Colonic mucosa (tissue), 4 donors: ENCODE measurements around the gene SPATA16. TPM values are rescaled to one million over a fixed set of nuclear protein-coding genes. Genes with fewer than 3 reads are reported as not detected.

ENCODE experiments used
- DNase-seq: peaks from one replicate; pipeline ENCODE4 v3.0.0-alpha.2; 2020
- H3K27ac ChIP-seq: fragments of 200-600 bp; one replicate; pipeline ENCODE4 v1.8.0; 2021
- H3K27me3 ChIP-seq: fragments of 200-600 bp; one replicate; pipeline ENCODE4 v1.8.0; 2021
- H3K36me3 ChIP-seq: fragments of 200-600 bp; one replicate; pipeline ENCODE4 v1.8.0; 2021
- H3K4me1 ChIP-seq: fragments of 200-600 bp; one replicate; pipeline ENCODE4 v1.8.0; 2021; ENCODE audit warnings: mild to moderate bottlenecking
- H3K4me3 ChIP-seq: fragments of 200-600 bp; one replicate; pipeline ENCODE4 v1.8.0; 2021
- H3K9ac ChIP-seq, 2 donors: one replicate each; pipeline ENCODE4 v1.7.0; 2013; ENCODE audit warnings: control low read depth in 2 of 2, low read depth in 2 of 2, low read length in 2 of 2
- H3K9me3 ChIP-seq: fragments of 200-600 bp; one replicate; pipeline ENCODE4 v1.8.0; 2021
- intact Hi-C: fragments of 100-400 bp; cut with DNase I; formaldehyde crosslinking; loops from one replicate; pipeline ENCODE4 v1.14.1; 2022
- total RNA-seq, 2 donors: library from RNA; stranded (reverse); fragmentation: NEBNext Ultra II Directional in 1 of 2; extraction: Animal tissue kit (Norgen Biotek cat#: 25700) in 1 of 2; gene quantifications; one replicate each; pipeline ENCODE4 v1.2.1, GENCODE V29; 2021
- TF ChIP-seq, protein P1 (sequence below): fragments of 200-600 bp; IDR thresholded peaks from one replicate; pipeline ENCODE4 v1.8.0; 2022; ENCODE audit warnings: antibody characterized with exemption, mild to moderate bottlenecking
- donor health status: healthy.
- donor health status: DM: no; HTN: no; CAD: no.
- donor health status: DM: no; HTN: no; CAD: no.

SPATA16 gene
- total RNA-seq, 2 donors from 2014 or later, result not detected

DNA sequence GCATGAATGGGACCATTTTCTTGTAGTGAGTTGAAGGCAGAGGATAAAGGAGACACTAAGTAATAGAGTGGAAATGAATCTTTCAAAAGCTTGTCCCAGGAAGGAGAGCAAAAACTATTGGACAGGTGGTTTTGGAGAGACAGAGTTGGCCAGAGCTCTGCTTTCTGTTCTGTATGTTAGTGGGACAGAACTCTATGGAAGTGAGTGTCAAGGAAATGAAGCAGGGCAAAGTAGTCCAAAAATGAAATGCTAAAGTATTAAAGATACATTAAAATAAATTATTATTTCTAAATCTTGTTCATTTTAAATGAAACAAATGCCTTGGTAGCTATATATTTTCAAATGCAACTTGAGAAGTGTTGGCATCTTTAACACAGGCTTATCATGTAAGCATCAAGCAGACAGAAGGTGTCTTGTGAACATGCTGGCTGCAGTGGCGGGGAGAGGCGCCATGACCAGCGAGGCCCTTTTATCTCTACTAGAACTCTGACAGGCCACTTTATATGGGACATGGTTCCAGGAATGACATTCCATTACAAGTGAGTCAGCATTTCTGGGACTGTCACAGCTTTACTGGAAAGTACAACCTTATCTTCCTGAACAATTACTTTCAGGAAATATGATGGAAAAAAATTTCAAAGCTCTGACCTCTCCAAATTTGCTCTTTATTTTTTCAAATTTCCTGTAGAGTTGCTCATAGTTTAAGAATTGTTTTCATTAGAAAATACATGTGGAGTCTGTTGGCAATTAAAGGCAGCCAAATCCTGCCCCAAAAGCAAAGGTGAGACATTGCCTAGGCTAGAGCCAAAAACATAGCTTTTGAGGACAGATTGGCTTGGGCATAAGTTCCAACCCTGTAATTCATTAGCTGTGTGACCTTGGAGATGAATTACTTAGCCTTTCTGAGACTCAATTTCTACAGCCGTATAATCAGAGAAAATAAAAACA lies 284.0 kb downstream of the SPATA16 start:
- H3K27ac ChIP-seq, result no peak overlapping the region
- DNase-seq, result no peak
- H3K9me3 ChIP-seq, result no peaks in the 10 kb centered on the region
- intact Hi-C loops, result no loop called here
- no peak overlapping the region for H3K4me3 ChIP-seq
- TF ChIP-seq, protein P1, sequence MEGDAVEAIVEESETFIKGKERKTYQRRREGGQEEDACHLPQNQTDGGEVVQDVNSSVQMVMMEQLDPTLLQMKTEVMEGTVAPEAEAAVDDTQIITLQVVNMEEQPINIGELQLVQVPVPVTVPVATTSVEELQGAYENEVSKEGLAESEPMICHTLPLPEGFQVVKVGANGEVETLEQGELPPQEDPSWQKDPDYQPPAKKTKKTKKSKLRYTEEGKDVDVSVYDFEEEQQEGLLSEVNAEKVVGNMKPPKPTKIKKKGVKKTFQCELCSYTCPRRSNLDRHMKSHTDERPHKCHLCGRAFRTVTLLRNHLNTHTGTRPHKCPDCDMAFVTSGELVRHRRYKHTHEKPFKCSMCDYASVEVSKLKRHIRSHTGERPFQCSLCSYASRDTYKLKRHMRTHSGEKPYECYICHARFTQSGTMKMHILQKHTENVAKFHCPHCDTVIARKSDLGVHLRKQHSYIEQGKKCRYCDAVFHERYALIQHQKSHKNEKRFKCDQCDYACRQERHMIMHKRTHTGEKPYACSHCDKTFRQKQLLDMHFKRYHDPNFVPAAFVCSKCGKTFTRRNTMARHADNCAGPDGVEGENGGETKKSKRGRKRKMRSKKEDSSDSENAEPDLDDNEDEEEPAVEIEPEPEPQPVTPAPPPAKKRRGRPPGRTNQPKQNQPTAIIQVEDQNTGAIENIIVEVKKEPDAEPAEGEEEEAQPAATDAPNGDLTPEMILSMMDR, result no peak
- no peaks in the 10 kb centered on the region for H3K27me3 ChIP-seq
- no peak overlapping the region for H3K9ac ChIP-seq
- H3K4me1 ChIP-seq, result no peaks in the 10 kb centered on the region
- H3K36me3 ChIP-seq, result no peaks in the 10 kb centered on the region

DNA sequence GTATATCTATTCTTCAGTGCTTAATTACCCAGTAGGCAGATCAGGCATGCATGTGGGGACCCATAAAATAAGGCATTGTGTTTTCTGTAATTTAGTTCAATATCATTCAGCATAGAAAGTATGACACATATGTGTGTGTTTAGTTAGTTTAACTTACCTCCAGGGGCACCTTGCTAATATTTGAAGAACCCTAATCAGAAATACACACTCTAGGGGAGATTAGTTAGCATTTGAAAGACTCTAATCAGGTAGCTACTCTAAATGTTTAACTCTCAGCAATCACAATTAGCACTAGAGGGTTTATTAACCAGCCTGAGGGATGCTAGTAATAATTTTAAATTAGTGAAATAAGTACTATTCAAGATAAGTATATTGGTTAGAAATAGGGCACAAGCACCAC lies 286.0 kb downstream of the SPATA16 start:
- TF ChIP-seq, protein P1, result no peak
- Histone ChIP-seq H3K27me3 (no peaks in the 10 kb centered on the region), H3K4me3 (no peak overlapping the region), H3K9me3 (no peaks in the 10 kb centered on the region), H3K9ac (no peak overlapping the region), H3K27ac (no peak overlapping the region), H3K36me3 (no peaks in the 10 kb centered on the region), H3K4me1 (no peaks in the 10 kb centered on the region)
- intact Hi-C loops, result no loop called here
- no peak for DNase-seq

- no peaks in the 10 kb centered on the region for H3K27me3 ChIP-seq
- H3K27ac ChIP-seq, result no peak overlapping the region
- H3K4me3 ChIP-seq, result no peak overlapping the region
- no peaks in the 10 kb centered on the region for H3K9me3 ChIP-seq
- TF ChIP-seq, protein P1, result no peak
- intact Hi-C loops, result no loop called here
- no peak for DNase-seq
- H3K4me1 ChIP-seq, result no peaks in the 10 kb centered on the region
- no peaks in the 10 kb centered on the region for H3K36me3 ChIP-seq
- no peak overlapping the region for H3K9ac ChIP-seq
Observed at GRCh38 chr3:172853921-172854666, 286.9 kb downstream of the SPATA16 start.

DNA sequence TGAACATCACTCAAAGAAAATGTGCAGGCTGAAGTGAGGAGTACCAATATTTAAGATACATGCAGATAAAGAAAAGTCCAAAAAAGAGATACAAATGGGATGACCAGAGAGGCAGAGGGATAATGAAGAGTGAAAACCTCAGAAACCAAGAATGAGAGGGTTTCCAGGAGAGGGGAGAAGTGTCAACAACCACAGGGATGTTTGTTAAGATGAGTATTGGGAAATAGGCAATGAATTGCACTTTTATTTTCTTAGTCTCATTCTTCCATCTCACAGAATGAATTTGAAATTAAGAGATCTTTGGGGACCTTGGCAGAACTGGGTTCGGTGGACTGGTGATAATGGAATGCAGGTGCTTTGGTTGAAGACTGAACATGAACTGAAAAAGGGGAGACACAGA lies 288.0 kb downstream of the SPATA16 start:
- Histone ChIP-seq H3K9ac (no peak overlapping the region), H3K9me3 (no peaks in the 10 kb centered on the region), H3K27me3 (no peaks in the 10 kb centered on the region), H3K27ac (no peak overlapping the region), H3K36me3 (no peaks in the 10 kb centered on the region), H3K4me1 (no peaks in the 10 kb centered on the region), H3K4me3 (no peak overlapping the region)
- DNase-seq, result no peak
- intact Hi-C loops, result no loop called here
- TF ChIP-seq, protein P1, result no peak

DNA sequence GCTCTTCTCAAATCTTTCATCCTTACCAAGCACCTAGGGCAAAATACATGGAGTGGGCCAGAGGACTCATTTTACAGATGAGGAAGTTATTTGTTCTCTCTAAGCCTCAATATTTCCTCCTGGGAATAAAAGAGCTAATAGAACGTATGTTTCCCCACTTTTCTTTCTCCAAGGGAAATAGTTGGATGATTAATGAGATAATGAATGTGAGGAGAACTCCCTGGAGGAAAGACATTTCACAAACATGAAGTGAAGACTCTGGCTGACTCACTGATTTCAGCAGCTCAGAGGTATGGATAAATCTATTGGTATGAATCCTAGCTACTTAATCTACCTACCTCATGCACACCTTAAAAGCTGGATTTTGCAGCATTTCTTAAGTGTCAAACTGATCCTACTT lies 292.1 kb downstream of the SPATA16 start:
- intact Hi-C loops, result no loop called here
- Histone ChIP-seq H3K4me3 (no peak overlapping the region), H3K27ac (no peak overlapping the region)

More for the DNA sequence above, 292.1 kb downstream of the SPATA16 start:
- H3K9ac ChIP-seq, result no peak overlapping the region
- no peaks in the 10 kb centered on the region for H3K4me1 ChIP-seq
- no peaks in the 10 kb centered on the region for H3K9me3 ChIP-seq
- TF ChIP-seq, protein P1, result no peak
- no peaks in the 10 kb centered on the region for H3K36me3 ChIP-seq
- DNase-seq, result no peak
- no peaks in the 10 kb centered on the region for H3K27me3 ChIP-seq
